H54 (cell line): ENCODE results near the gene GLI3.
A peak's percentile ranks its signal among the peaks of the same experiment; 100 is the strongest.

Source experiments
- DNase-seq: peaks from one replicate; pipeline ENCODE4 v3.0.0; 2011; ENCODE audit warnings: low spot score, mixed read lengths; ENCODE audit not compliant: insufficient read length
- FAIRE-seq: peaks from 3 replicates; lab custom pipeline; 2011; peaks lifted over from hg19 to GRCh38; lab: Jason Lieb, UNC
- POLR2A ChIP-seq: IDR thresholded peaks from 2 replicates; pipeline ENCODE4 v1.6.1; 2011; ENCODE audit warnings: low read depth, mild to moderate bottlenecking, low read length

Gene GLI3

DNA sequence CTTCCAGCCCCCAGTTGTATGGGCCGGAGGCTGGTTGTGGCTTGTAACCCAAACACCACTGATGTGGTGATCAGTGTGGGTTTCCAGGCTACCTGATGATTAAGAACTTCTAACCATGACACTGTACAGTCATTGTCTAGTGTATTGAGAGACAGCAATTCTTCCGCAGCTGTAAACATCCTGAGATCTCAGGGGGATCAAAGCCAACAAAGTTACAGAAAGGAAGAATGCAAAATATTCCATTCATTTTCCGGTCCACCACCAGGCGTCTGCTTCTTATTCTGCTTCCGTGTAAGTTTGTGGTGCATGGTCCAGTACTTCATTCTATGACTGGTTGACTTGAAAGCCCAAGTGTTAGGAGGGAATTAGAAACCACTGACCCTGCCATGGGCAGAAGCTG, 10.3 kb upstream of the GLI3 start:
- FAIRE-seq (no peak), DNase-seq (no peak)
- no peak for TF ChIP-seq POLR2A

- peak; percentile 62 for FAIRE-seq
- TF ChIP-seq POLR2A, result no peak
- DNase-seq, result no peak
These were observed 7.8 kb upstream of the GLI3 start for GRCh38 chr7:42244828-42245227.

DNA sequence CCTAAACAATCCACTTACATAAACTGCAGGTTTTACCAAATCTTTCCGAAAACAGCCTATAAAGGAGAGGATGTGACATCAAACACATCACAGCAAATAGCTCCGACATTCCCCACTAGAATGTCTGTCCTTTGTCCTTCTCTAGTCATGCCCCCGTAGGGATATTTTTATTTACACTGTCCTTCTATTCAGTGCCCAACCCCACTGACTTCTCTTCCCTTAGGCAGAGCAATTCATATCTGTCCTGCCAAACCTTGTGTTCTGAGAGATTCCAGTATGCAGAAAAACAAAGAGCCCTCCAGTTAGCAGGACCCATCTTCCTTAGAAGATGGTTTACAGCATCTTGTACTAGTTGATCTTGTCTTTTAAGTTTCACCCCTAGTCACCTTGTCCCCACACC, 5.4 kb upstream of the GLI3 start:
- TF ChIP-seq POLR2A, result no peak
- DNase-seq (no peak), FAIRE-seq (no peak)

- FAIRE-seq (no peak), DNase-seq (no peak)
- TF ChIP-seq POLR2A, result no peak
These were observed 4.4 kb upstream of the GLI3 start for GRCh38 chr7:42241424-42241823.

GRCh38 chr7:42240416-42240815, 3.4 kb upstream of the GLI3 start:
- DNase-seq, result no peak
- FAIRE-seq, result no peak
- no peak for TF ChIP-seq POLR2A

DNA sequence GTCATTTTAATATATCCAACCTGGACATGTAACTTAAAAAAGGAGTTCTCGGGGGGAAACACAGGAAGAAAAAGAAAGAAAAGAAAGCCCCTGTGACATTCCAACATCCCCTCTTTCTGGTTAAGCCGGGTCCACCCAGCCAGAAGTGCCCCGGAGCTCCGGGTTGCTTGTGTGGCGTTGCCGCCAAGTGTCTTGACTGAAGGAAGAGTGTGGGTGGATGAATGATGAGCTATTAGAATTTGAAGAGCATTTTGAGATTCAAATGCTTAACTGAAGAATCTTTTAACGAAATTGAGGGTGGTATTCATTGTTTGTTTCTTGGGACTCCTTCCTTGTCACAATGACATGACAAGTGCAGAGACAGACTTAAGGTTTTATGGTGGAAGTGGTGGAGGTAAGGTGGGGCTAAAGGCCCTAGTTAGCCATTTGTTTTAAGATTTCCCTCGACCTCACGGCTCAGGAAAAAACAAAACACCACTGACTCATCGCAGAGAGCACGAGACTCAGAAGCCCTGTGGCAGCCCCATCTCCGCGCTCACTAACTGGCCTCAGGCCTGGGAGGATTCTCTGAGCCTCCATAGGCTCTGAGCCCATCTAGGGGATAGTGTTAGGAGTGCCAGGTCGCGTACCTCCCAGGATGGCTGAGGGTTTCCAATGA, 1.8 kb upstream of the GLI3 start:
- peak; percentile 97 for DNase-seq
- FAIRE-seq, result no peak
- no peak for TF ChIP-seq POLR2A

GRCh38 chr7:42237811-42238541, 967 bp upstream of the GLI3 start:
- TF ChIP-seq POLR2A, result 0 out of 2 replicates have a peak, but pooled peaks have one; percentile 16
- FAIRE-seq (no peak), DNase-seq (peak; percentile 80)

DNA sequence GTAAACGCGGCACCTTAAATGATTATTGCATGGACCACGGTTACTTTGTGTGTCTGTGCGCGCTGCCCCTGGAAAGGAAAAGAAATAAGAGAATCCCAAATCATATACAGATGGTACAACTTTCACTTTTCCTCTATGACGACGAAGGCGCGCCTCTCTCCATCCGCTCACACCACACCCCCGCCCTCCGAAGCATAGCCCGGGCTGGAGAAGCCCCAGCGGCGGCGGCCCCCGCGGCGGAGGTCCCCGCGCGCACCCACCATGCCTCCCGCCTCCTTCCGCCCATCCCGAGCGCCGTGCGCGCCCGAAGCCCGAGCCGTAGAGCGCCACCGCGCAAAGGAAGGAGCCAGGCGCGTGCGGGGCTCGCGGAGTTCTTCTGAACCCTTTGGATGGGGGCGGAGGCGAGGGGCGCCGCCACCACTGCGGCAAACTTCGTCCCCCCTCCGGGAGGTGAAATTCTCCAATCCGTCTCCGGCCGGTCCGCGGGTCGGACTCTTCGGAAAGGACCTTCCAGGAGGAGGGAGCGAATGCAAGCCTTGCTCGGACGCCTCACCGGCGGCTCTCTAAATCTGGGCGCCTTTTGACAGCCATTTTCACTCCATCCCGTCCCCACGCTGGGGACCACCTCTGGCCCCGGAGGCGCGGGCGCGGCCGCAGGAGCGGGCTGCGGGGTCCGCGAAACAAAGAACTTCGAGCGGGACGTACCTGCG, 588 bp downstream of the GLI3 start:
- FAIRE-seq, result no peak
- peak; percentile 79 for DNase-seq
- 0 out of 2 replicates have a peak, but pooled peaks have one; percentile 23 for TF ChIP-seq POLR2A

DNA sequence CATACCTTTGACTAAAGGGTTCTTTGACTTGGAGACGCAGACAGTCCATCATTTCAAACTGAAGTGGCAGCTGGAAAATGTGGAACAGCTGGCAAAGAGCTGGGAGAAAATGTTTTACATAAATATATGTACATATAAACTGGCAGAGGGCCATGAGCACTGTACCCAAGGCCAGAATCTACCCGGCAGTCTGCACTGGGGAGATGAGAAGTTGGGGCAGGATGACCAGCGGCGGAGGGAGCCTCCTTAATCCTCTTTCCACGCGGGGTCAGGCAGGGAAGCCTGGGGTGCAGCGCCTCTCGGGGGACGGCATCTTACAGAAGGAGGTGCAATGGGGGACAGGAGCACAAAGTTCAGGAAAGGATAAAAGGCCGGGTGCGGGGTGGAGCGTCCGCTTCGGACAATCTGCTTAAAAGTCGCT, 1.3 kb downstream of the GLI3 start:
- no peak for TF ChIP-seq POLR2A
- FAIRE-seq (no peak), DNase-seq (peak; percentile 45)

DNA sequence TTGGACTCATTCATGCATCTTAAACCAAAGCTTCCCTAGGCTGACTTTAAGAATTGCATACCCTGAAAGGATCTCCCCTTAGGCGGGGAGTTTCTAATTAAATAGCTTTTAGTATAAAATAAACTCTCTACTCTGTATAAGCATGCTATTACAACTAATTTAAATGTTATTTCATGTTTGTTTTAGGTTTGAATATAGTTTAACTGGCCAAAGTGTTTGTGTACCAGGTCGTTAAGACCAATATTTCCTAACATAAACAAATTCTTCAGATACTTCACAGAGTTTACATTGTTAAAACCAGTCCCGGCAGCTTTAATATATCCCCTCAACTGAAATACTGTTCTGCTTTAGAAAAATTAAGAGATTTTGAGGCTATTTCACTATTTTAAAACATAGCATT, 2.3 kb downstream of the GLI3 start:
- FAIRE-seq, result no peak
- no peak for TF ChIP-seq POLR2A
- no peak for DNase-seq

GRCh38 chr7:42233695-42234331, 3.2 kb downstream of the GLI3 start:
- DNase-seq (peak; percentile 73), FAIRE-seq (peak; percentile 83)
- TF ChIP-seq POLR2A, result no peak

GRCh38 chr7:42233171-42233570, 3.8 kb downstream of the GLI3 start:
- DNase-seq, result peak; percentile 45
- FAIRE-seq, result peak; percentile 27
- TF ChIP-seq POLR2A, result no peak

DNA sequence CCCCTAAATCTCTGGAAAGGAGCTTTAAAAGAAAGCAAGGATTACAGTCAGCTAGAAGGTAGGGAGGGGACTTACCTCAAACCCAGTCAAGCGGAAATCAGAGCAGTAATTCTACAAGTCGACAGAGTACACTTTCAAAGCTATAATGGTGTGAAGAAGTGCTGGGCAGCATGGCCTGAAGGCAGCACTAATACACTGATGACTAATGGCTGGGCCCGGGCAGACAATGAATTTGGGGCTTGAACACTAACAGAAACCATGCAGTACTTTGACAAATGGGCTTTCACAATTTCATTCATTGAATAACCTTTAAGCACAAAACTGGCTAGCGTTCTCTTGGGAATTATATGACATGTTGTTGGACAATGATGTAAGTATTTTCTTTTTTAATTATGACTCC, 4.7 kb downstream of the GLI3 start:
- FAIRE-seq (peak; percentile 96), DNase-seq (peak; percentile 79)
- TF ChIP-seq POLR2A, result no peak

DNA sequence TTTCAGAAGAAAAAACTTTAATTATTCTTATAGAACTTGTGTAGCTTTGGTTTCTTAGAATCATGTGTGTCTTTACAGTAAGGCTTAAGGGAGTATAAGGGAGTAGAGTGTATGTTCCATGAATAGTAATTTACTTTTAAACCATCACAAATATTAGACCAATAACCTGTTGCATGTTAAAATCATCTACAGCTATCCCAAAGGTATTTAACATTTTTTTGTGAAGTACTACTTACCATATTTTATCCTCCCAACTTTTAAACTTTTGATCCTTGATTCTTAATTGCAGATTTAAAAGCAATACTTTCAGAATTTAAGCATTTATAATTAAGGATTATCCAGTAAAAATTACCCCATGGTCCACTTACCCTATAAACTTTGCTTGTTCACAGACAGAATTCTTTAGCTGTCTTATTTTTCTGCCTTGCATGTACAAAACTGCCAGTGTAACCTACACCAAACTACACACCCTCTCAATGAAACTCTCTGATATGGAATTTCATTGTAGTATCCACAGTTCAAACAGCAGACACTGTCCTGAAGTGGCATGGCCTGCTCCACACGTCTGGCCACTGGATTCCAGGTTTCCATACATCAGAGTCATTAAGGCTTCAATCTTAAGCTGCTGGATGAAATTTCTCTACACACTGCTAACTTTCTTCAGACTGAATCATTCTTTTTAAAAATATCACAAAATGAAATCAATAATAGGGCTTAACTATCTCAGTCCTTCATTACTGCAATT, 5.8 kb downstream of the GLI3 start:
- FAIRE-seq, result peak; percentile 23
- no peak for DNase-seq

More for the DNA sequence above, 5.8 kb downstream of the GLI3 start:
- no peak for TF ChIP-seq POLR2A
